A549 (cell line): ENCODE measurements around the gene DDX3Y.

Experiments used
- CTCF ChIP-seq: fragments of >200 bp; sonication (Bioruptor Twin); formaldehyde crosslinking; IDR thresholded peaks from 3 replicates; pipeline ENCODE4 v1.5.1; 2016
- EHF ChIP-seq: fragments of 250-450 bp; sonication (Bioruptor Pico); IDR thresholded peaks from 2 replicates; pipeline ENCODE4 v1.5.0; 2020; ENCODE audit warnings: mild to moderate bottlenecking
- POLR2A ChIP-seq: IDR thresholded peaks from 2 replicates; pipeline ENCODE4 v1.6.1; 2012; ENCODE audit warnings: mild to moderate bottlenecking, low read length
- SMC3 ChIP-seq: fragments of >200 bp; sonication (Bioruptor Twin); formaldehyde crosslinking; IDR thresholded peaks from 3 replicates; pipeline ENCODE4 v1.6.1; 2018; ENCODE audit warnings: inconsistent platforms
- TF ChIP-seq, protein P1 (sequence below): IDR thresholded peaks from 2 replicates; pipeline ENCODE4 v1.6.1; 2012

GRCh38 chrY:12913541-12913940 lies 8.9 kb downstream of the DDX3Y start:
- no peak for TF ChIP-seq POLR2A
- TF ChIP-seq EHF (CRISPR knock-in tag), result no peak
- TF ChIP-seq CTCF, result no peak
- TF ChIP-seq SMC3, result no peak
- TF ChIP-seq, protein P1, sequence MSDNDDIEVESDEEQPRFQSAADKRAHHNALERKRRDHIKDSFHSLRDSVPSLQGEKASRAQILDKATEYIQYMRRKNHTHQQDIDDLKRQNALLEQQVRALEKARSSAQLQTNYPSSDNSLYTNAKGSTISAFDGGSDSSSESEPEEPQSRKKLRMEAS, result no peak
